RWPE1 (cell line): ENCODE measurements around the gene PITHD1.

ENCODE experiments used
- CTCF ChIA-PET: fragments of 350-600 bp; sonication (Branson Sonifier 250); formaldehyde crosslinking; extraction: SDS; loops from one replicate; lab custom pipeline; 2021; lab: Yijun Ruan, JAX
- POLR2A ChIA-PET: fragments of 400-600 bp; formaldehyde crosslinking; extraction: SDS; loops from one replicate; lab custom pipeline; 2020; ENCODE audit warnings: antibody characterized with exemption; ENCODE audit not compliant: low non-redundant PET; lab: Yijun Ruan, JAX
- DNase-seq: peaks from one replicate; pipeline ENCODE4 v3.0.0; 2012; ENCODE audit warnings: low spot score
- H3K27ac ChIP-seq: fragments of 450-650 bp; 2 replicates; pipeline ENCODE4 v1.5.1; 2017
- TF ChIP-seq, protein P1 (sequence below): fragments of 450-650 bp; conservative IDR thresholded peaks from 2 replicates; pipeline ENCODE4 v1.5.1; 2017; ENCODE audit warnings: low read depth, mild to moderate bottlenecking

The PITHD1 gene

GRCh38 chr1:23809751-23810171, 31.5 kb downstream of the PITHD1 start:
- peak; percentile 64 for DNase-seq
- H3K27ac ChIP-seq = no peak overlapping the region
- TF ChIP-seq, protein P1, sequence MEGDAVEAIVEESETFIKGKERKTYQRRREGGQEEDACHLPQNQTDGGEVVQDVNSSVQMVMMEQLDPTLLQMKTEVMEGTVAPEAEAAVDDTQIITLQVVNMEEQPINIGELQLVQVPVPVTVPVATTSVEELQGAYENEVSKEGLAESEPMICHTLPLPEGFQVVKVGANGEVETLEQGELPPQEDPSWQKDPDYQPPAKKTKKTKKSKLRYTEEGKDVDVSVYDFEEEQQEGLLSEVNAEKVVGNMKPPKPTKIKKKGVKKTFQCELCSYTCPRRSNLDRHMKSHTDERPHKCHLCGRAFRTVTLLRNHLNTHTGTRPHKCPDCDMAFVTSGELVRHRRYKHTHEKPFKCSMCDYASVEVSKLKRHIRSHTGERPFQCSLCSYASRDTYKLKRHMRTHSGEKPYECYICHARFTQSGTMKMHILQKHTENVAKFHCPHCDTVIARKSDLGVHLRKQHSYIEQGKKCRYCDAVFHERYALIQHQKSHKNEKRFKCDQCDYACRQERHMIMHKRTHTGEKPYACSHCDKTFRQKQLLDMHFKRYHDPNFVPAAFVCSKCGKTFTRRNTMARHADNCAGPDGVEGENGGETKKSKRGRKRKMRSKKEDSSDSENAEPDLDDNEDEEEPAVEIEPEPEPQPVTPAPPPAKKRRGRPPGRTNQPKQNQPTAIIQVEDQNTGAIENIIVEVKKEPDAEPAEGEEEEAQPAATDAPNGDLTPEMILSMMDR = peak; percentile 62
- CTCF ChIA-PET = interaction anchor here (0.6 to 3.1 kb wide), 11 partner anchors 8 to 161 kb away, joined by 3 to 13 read pairs (median 3); partner anchors contain the start of gene HMGCL
- POLR2A ChIA-PET = no interaction called here

- DNase-seq = no peak
- POLR2A ChIA-PET = interaction anchor here (0.5 to 1.2 kb wide), 4 partner anchors 11 to 300 kb away, joined by 3 to 8 read pairs (median 3); partner anchors contain the start of gene GALE
- TF ChIP-seq, protein P1 = no peak; the same call in 1 of the 2 replicates
- H3K27ac ChIP-seq = peak overlapping the region; percentile 2; the same call in 1 of the 2 replicates
- CTCF ChIA-PET = interaction anchor here (0.6 to 3.1 kb wide), 4 partner anchors 9 to 357 kb away, joined by 3 to 13 read pairs (median 4); no protein-coding TSS in a partner anchor
These were observed 32.8 kb downstream of the PITHD1 start for GRCh38 chr1:23810818-23811540.

GRCh38 chr1:23814016-23814415, 35.8 kb downstream of the PITHD1 start:
- TF ChIP-seq, protein P1 = no peak
- DNase-seq = no peak
- ChIA-PET CTCF (no interaction called here), POLR2A (no interaction called here)
- no peak overlapping the region for H3K27ac ChIP-seq

GRCh38 chr1:23816361-23816760, 38.1 kb downstream of the PITHD1 start:
- ChIA-PET POLR2A (no interaction called here), CTCF (interaction anchor here (0.7 kb wide), 1 partner anchor 8 kb away, joined by 4 read pairs; no protein-coding TSS in a partner anchor)
- no peak for DNase-seq
- TF ChIP-seq, protein P1 = no peak
- no peak overlapping the region for H3K27ac ChIP-seq

GRCh38 chr1:23816906-23817305, 38.7 kb downstream of the PITHD1 start:
- TF ChIP-seq, protein P1 = no peak
- POLR2A ChIA-PET = no interaction called here
- no peak overlapping the region for H3K27ac ChIP-seq
- CTCF ChIA-PET = no interaction called here
- DNase-seq = no peak

DNA sequence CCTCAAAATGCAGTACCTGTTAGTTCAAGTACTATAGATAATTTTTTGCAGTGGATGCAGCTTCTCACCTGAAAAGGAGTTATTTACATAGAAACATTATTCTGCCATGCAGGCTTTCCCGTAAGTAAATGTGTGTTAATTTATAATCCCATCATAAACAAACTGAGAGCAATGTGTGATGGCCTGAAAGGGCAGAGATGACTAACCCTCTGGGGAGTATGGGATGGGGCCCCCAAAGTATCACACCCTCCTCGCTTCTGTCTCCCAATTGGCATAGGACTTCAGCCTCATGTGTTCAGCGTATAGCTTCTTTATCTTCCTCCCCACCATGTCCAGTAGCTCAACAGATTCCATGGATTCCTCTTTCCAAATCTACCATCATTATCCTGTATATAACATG, 39.4 kb downstream of the PITHD1 start:
- ChIA-PET CTCF (no interaction called here), POLR2A (no interaction called here)
- DNase-seq = no peak
- TF ChIP-seq, protein P1 = no peak
- H3K27ac ChIP-seq = no peak overlapping the region
